Endothelial cell (in vitro differentiated cells): ENCODE data around the gene ENDOU. TPM values are rescaled to one million over a fixed set of nuclear protein-coding genes. Genes with fewer than 3 reads are reported as not detected.

ENCODE experiments used
- DNase-seq: peaks from one replicate; pipeline ENCODE4 v3.0.0; 2021; ENCODE audit warnings: low spot score
- H3K27ac Mint-ChIP-seq: one replicate; pipeline ENCODE4 v1.8.0; 2021; ENCODE audit warnings: mixed read lengths, inconsistent platforms; ENCODE audit not compliant: unreplicated experiment
- H3K27me3 Mint-ChIP-seq: one replicate; pipeline ENCODE4 v1.8.0; 2021; ENCODE audit warnings: mild to moderate bottlenecking, moderate library complexity, mixed read lengths, inconsistent platforms; ENCODE audit not compliant: unreplicated experiment
- H3K36me3 Mint-ChIP-seq: one replicate; pipeline ENCODE4 v1.8.0; 2021; ENCODE audit warnings: mild to moderate bottlenecking, low read depth, mixed read lengths, inconsistent platforms; ENCODE audit not compliant: unreplicated experiment
- H3K4me1 Mint-ChIP-seq: one replicate; pipeline ENCODE4 v1.8.0; 2021; ENCODE audit warnings: mild to moderate bottlenecking, mixed read lengths, inconsistent platforms; ENCODE audit not compliant: unreplicated experiment
- H3K4me3 Mint-ChIP-seq: one replicate; pipeline ENCODE4 v1.8.0; 2021; ENCODE audit warnings: mild to moderate bottlenecking, mixed read lengths, inconsistent platforms; ENCODE audit not compliant: unreplicated experiment
- H3K9me3 Mint-ChIP-seq: one replicate; pipeline ENCODE4 v1.8.0; 2021; ENCODE audit warnings: mixed read lengths, inconsistent platforms; ENCODE audit not compliant: unreplicated experiment
- CTCF ChIP-seq: fragments of 200-600 bp; sonication (generic); IDR thresholded peaks from one replicate; pipeline ENCODE4 v1.5.0; 2021; ENCODE audit warnings: antibody characterized with exemption; ENCODE audit not compliant: unreplicated experiment
- total RNA-seq: library from RNA; stranded (reverse); fragmentation: NEBNext Ultra II Directional; extraction: Animal tissue kit (Norgen Biotek cat#: 25700); gene quantifications from one replicate; pipeline ENCODE4 v1.2.1, GENCODE V29; 2021; ENCODE audit not compliant: unreplicated experiment

The ENDOU gene
- total RNA-seq, 1 donor from 2014 or later: 1.6 TPM

- no peak for TF ChIP-seq CTCF
- no peaks in the 10 kb centered on the region for H3K9me3 Mint-ChIP-seq
- H3K36me3 Mint-ChIP-seq: peaks cover 44% of the 10 kb centered on the region
- DNase-seq: no peak
- H3K4me1 Mint-ChIP-seq: peaks cover 79% of the 10 kb centered on the region
- H3K27me3 Mint-ChIP-seq: peaks cover 25% of the 10 kb centered on the region
- H3K4me3 Mint-ChIP-seq: peak overlapping the region; percentile 93
- H3K27ac Mint-ChIP-seq: peak overlapping the region; percentile 93
Observed at GRCh38 chr12:47757840-47758583, 32.7 kb upstream of the ENDOU start.

- Mint-ChIP-seq H3K9me3 (no peaks in the 10 kb centered on the region), H3K4me1 (peaks cover 79% of the 10 kb centered on the region), H3K36me3 (peaks cover 41% of the 10 kb centered on the region), H3K27ac (peak overlapping the region; percentile 68), H3K27me3 (peaks cover 25% of the 10 kb centered on the region), H3K4me3 (peak overlapping the region; percentile 93)
- no peak for DNase-seq
- TF ChIP-seq CTCF: no peak
Observed at GRCh38 chr12:47757364-47757839, 32.1 kb upstream of the ENDOU start.

GRCh38 chr12:47755655-47756562 is 30.6 kb upstream of the ENDOU start:
- H3K27ac Mint-ChIP-seq: peak overlapping the region; percentile 57
- peak overlapping the region; percentile 93 for H3K4me3 Mint-ChIP-seq
- TF ChIP-seq CTCF: no peak
- H3K4me1 Mint-ChIP-seq: peaks cover 65% of the 10 kb centered on the region
- H3K9me3 Mint-ChIP-seq: no peaks in the 10 kb centered on the region
- peaks cover 22% of the 10 kb centered on the region for H3K27me3 Mint-ChIP-seq
- H3K36me3 Mint-ChIP-seq: peaks cover 29% of the 10 kb centered on the region
- no peak for DNase-seq

- no peak for DNase-seq
Observed at GRCh38 chr12:47754881-47755280, 29.6 kb upstream of the ENDOU start.

More at GRCh38 chr12:47754881-47755280, 29.6 kb upstream of the ENDOU start:
- Mint-ChIP-seq H3K36me3 (peaks cover 28% of the 10 kb centered on the region), H3K27me3 (peaks cover 22% of the 10 kb centered on the region), H3K4me1 (peaks cover 55% of the 10 kb centered on the region), H3K9me3 (no peaks in the 10 kb centered on the region), H3K4me3 (peak overlapping the region; percentile 66), H3K27ac (no peak overlapping the region)
- TF ChIP-seq CTCF: no peak
